HG03280 (cell line): ENCODE results near the gene SMIM11.

Experiments
- ATAC-seq: cut with Tn5 transposase; IDR thresholded peaks from one replicate; pipeline ENCODE4 v1.9.1; 2021; ENCODE audit warnings: mild to moderate bottlenecking, moderate library complexity; ENCODE audit not compliant: unreplicated experiment

SMIM11 gene

GRCh38 chr21:34374940-34375618 is at the start of gene SMIM11:
Gene SMIM11, plus strand, starts transcription at chr21:34375507. Its CDS starts 3,998 bp downstream, at chr21:34379505.
- peak; percentile 96 for ATAC-seq

GRCh38 chr21:34330055-34330454 is 45.3 kb upstream of the SMIM11 start:
- ATAC-seq, result no peak

- ATAC-seq, result no peak
Measured at GRCh38 chr21:34331726-34332125, 43.6 kb upstream of the SMIM11 start.

- no peak for ATAC-seq
Measured at GRCh38 chr21:34332347-34332746, 43.0 kb upstream of the SMIM11 start.

GRCh38 chr21:34333121-34333739 is 42.1 kb upstream of the SMIM11 start:
- no peak for ATAC-seq

GRCh38 chr21:34335316-34335715 is 40.0 kb upstream of the SMIM11 start:
- no peak for ATAC-seq

GRCh38 chr21:34336245-34336644 is 39.1 kb upstream of the SMIM11 start:
- ATAC-seq, result no peak

- no peak for ATAC-seq
Measured at GRCh38 chr21:34336756-34337391, 38.4 kb upstream of the SMIM11 start.

GRCh38 chr21:34337741-34338140 is 37.6 kb upstream of the SMIM11 start:
- no peak for ATAC-seq

GRCh38 chr21:34338226-34338625 is 37.1 kb upstream of the SMIM11 start:
- no peak for ATAC-seq

GRCh38 chr21:34340061-34340460 is 35.2 kb upstream of the SMIM11 start:
- ATAC-seq, result no peak

GRCh38 chr21:34342476-34342875 is 32.8 kb upstream of the SMIM11 start:
- no peak for ATAC-seq

- no peak for ATAC-seq
Measured at GRCh38 chr21:34343347-34343746, 32.0 kb upstream of the SMIM11 start.

GRCh38 chr21:34343838-34344381 is 31.4 kb upstream of the SMIM11 start:
- no peak for ATAC-seq

GRCh38 chr21:34344584-34344983 is 30.7 kb upstream of the SMIM11 start:
- no peak for ATAC-seq

GRCh38 chr21:34345091-34345871 is 30.0 kb upstream of the SMIM11 start:
- ATAC-seq, result no peak

GRCh38 chr21:34345892-34346291 is 29.4 kb upstream of the SMIM11 start:
- no peak for ATAC-seq

- ATAC-seq, result no peak
Measured at GRCh38 chr21:34348890-34349519, 26.3 kb upstream of the SMIM11 start.

- peak; percentile 75 for ATAC-seq
Measured at GRCh38 chr21:34351786-34352241, 23.5 kb upstream of the SMIM11 start.

- no peak for ATAC-seq
Measured at GRCh38 chr21:34352556-34352955, 22.8 kb upstream of the SMIM11 start.

- no peak for ATAC-seq
Measured at GRCh38 chr21:34353182-34353581, 22.1 kb upstream of the SMIM11 start.
